Dedifferentiated amniotic fluid mesenchymal stem cell (primary cell): ENCODE data around the gene RCL1.

ENCODE experiments used
- DNase-seq: peaks from one replicate; pipeline ENCODE4 v3.0.0-alpha.2; 2016; ENCODE audit errors: extremely low spot score

The RCL1 gene

DNA sequence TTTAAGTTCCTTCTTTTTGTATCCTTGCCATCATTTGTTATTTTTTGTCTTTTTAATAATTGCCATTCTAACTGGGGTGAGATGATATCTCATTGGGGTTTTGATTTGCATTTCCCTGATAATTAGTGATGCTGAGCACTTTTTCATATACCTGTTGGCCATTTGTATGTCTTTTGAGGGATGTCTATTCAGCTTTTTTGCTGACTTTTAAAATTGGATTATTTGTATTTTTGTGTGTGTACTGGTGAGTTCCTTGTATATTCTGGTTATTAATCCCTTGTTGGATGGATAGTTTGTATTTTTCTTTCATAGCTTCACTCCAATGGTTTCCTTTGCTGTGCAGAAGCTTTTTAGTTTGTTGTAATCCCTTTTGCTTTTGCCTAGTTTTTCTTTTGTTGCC, 19.1 kb downstream of the RCL1 start:
- DNase-seq: no peak

- DNase-seq: no peak
Measured at GRCh38 chr9:4812858-4813257, 20.1 kb downstream of the RCL1 start.

DNA sequence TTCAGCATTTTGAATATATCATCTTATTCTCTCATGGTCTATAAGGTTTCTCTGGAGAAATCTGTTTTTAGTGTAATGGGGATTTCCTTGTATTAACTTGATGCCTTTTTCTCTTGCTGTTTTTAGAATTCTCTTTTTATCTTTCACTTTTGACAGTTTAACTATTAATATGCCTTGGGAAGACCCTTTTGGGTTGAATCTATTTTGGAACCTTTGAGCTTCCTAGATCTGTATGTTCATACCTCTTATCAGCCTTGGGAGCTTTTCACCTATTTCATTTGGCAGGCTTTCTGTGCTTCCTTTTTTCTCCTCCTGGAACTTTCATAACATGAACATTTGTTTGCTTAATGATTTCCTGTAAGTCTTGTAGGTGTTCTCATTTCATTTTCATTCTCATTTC, 22.2 kb downstream of the RCL1 start:
- DNase-seq: no peak

DNA sequence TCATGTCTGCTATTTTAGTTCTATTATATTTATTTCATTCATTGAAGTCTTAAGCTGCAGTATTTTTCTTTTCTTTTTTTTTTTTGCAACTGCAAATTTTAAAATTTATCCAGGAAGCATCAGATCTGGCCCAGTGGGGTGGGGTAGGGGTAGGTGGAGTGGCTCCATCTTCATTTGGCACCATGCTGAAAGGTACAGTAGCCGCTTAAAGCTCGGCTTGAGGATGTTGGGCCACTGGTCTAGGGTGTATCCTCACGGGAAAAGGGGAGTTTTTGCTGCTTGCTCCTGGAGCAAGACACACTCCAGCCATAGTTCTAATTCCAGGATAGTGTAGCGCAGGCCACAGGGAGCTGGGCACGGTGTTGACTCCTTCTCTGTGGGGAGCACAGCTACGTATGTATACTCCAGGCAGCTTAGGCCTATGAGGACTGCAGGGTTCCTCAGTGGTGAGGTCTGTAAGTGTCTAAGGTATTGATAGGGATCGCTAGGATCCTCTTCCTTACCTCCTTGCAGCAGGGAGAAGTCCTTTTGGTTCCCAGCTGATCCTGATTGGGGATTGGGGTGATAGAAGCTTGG, 22.7 kb downstream of the RCL1 start:
- DNase-seq: no peak

GRCh38 chr9:4820168-4820567, 27.4 kb downstream of the RCL1 start:
- DNase-seq: no peak

- DNase-seq: no peak
Measured at GRCh38 chr9:4821133-4821532, 28.4 kb downstream of the RCL1 start.

GRCh38 chr9:4822057-4822456, 29.3 kb downstream of the RCL1 start:
- DNase-seq: no peak

GRCh38 chr9:4826417-4827166, 33.8 kb downstream of the RCL1 start:
- no peak for DNase-seq

GRCh38 chr9:4827224-4827623, 34.5 kb downstream of the RCL1 start:
- no peak for DNase-seq

GRCh38 chr9:4828761-4829160, 36.0 kb downstream of the RCL1 start:
- DNase-seq: peak; percentile 25

GRCh38 chr9:4829969-4830368, 37.2 kb downstream of the RCL1 start:
- DNase-seq: no peak

DNA sequence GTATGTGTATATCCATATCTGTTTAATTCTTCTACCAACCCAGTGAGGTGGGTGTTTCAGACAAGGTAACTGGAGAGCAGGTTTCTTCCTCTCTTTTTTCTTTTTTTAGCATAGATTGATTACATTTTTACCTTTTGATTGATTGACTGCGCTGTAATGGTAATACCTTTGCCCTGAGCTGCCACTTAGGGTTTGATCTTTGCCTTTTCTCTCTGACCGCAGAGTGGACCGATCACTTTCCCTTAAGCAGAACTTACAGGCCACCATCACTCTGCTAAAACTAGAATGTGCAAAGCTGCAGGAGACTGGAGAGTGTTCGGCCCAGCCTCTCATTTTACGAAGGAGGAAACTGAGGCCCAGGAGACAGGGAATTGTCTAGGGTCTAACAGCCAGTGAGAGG, 38.0 kb downstream of the RCL1 start:
- no peak for DNase-seq

GRCh38 chr9:4831119-4831518, 38.4 kb downstream of the RCL1 start:
- no peak for DNase-seq

DNA sequence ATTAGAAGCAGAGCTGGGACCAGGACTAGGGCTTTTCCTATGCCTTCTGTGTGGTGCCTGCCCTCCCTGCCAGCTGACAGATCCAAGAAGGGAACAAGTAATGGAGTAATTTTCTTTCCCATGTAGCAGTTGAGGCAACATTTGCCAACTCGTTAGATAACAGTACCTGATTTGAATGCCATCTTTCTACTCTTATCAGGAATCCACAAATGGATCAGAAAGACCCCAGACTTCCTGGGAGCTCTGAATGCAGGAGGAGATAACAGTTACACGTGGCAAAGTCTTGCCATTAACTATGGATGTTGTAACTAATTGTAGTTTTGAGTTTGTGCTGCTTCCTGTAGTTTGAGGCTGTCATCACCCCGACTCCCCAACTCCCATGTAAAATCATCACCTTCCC, 39.2 kb downstream of the RCL1 start:
- DNase-seq: no peak

GRCh38 chr9:4832786-4833579, 40.2 kb downstream of the RCL1 start:
- DNase-seq: peak; percentile 69

DNA sequence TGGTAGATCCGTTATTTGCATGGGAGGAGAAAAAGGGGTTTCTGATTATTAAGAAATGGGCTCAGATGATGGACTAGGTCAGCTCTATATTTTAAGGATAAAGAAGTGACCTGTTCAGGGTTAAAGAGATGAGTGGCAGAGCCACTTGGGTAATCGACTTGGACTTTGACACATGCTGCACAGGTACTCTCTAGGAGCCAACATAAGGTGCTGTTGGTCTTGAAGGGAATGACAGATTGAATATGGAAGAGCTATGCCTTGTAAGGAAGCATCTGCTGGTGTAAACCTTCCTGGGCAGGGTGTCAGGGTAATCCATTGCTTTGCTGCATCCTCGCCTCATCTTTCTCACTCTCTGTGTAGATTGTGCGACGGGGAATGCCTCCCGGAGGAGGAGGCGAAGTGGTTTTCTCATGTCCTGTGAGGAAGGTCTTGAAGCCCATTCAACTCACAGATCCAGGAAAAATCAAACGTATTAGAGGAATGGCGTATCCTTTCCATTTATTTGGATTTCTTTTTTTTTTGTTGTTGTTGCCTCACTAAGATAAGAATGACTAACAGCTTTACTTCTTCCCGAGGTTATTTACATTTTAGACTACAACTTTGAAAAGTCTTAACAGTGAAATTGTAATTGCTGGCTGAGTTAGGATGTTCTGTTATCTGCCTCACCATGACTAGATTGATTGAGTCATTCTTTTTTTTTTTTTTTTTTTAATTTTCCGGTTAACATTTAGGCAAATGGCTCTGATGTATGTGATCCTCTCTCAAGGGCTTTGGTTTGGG, 41.2 kb downstream of the RCL1 start:
- DNase-seq: no peak

GRCh38 chr9:4836676-4837075, 43.9 kb downstream of the RCL1 start:
- DNase-seq: no peak

GRCh38 chr9:4837261-4838188, 44.8 kb downstream of the RCL1 start:
- DNase-seq: no peak

GRCh38 chr9:4838189-4838546, 45.4 kb downstream of the RCL1 start:
- no peak for DNase-seq

DNA sequence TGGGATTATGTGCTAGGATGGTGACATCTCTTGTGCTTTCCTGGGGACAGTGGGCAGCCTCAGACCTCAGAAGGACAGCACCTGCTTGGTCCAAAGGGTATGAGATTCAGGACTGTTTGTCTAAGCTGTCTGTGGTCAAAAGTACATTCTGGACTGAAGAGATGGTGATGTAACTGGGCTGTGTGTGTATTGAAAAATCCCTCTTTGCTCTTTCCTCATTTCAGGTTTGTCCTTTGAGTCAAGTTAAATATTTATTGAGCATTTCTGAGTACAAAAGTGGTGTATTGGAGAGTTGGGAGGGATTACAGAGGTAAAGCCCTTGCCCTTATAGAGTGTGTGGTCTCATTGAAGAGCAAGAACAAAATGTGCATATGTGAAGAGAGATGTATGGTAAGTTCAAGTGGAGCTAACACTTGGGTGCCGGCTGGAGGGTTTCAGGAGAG, 46.7 kb downstream of the RCL1 start:
- no peak for DNase-seq

- no peak for DNase-seq
Measured at GRCh38 chr9:4840018-4840417, 47.3 kb downstream of the RCL1 start.
